ENCODE results near the gene PCYT2.
A peak's percentile ranks its signal among the peaks of the same experiment; 100 is the strongest.

PCYT2 gene

GRCh38 chr17:81867170-81867990, 43.8 kb downstream of the PCYT2 start:
- ATAC-seq = peak; percentile 22
- TF ChIP-seq CSRNP3 (CRISPR knock-in tag; IDR thresholded peaks at IDR 0.05) (peak; percentile 39; the same call in 1 of the 2 replicates), TOX (CRISPR knock-in tag; IDR thresholded peaks at IDR 0.05; ENCODE audit: borderline replicate concordance) (peak; percentile 62), ZC3H10 (CRISPR knock-in tag; IDR thresholded peaks at IDR 0.05) (peak; percentile 66), ZNF565 (CRISPR knock-in tag; conservative IDR thresholded peaks at IDR 0.05; ENCODE audit: low read depth) (peak; percentile 75; the same call in 1 of the 2 replicates), ESRRG (CRISPR knock-in tag; IDR thresholded peaks at IDR 0.05) (peak; percentile 91), BACH2 (CRISPR knock-in tag; IDR thresholded peaks at IDR 0.05; ENCODE audit: borderline replicate concordance) (no peak), SNAI2 (CRISPR knock-in tag; IDR thresholded peaks at IDR 0.05) (peak; percentile 18; the same call in 1 of the 2 replicates), RARB (CRISPR knock-in tag; IDR thresholded peaks at IDR 0.05) (no peak; the same call in none of the 2 replicates), PPARA (CRISPR knock-in tag; IDR thresholded peaks at IDR 0.05; ENCODE audit: borderline replicate concordance) (0 out of 2 replicates have a peak, but pooled peaks have one; percentile 24), ARNTL (CRISPR knock-in tag; IDR thresholded peaks at IDR 0.05; ENCODE audit: borderline replicate concordance, low read depth) (peak; percentile 56; the same call in 1 of the 2 replicates), POU6F1 (CRISPR knock-in tag; IDR thresholded peaks at IDR 0.05; ENCODE audit: borderline replicate concordance, low read depth) (peak; percentile 65), ISL1 (CRISPR knock-in tag; IDR thresholded peaks at IDR 0.05) (no peak), GLIS3 (CRISPR knock-in tag; IDR thresholded peaks at IDR 0.05) (peak; percentile 30), CREB5 (CRISPR knock-in tag; IDR thresholded peaks at IDR 0.05; ENCODE audit: low read depth) (no peak; the same call in 1 of the 2 replicates), PATZ1 (CRISPR knock-in tag; IDR thresholded peaks at IDR 0.05; ENCODE audit: borderline replicate concordance) (no peak)

GRCh38 chr17:81866440-81867169, 44.6 kb downstream of the PCYT2 start:
- ATAC-seq = peak; percentile 2
- TF ChIP-seq TCF4 (CRISPR knock-in tag; IDR thresholded peaks at IDR 0.05; ENCODE audit: borderline replicate concordance) (no peak), CSDC2 (CRISPR knock-in tag; IDR thresholded peaks at IDR 0.05) (no peak; the same call in none of the 2 replicates), RARB (CRISPR knock-in tag; IDR thresholded peaks at IDR 0.05) (0 out of 2 replicates have a peak, but pooled peaks have one; percentile 10), GLIS3 (CRISPR knock-in tag; IDR thresholded peaks at IDR 0.05) (peak; percentile 33; the same call in 1 of the 2 replicates), PPARA (CRISPR knock-in tag; IDR thresholded peaks at IDR 0.05; ENCODE audit: borderline replicate concordance) (no peak), BACH2 (CRISPR knock-in tag; IDR thresholded peaks at IDR 0.05; ENCODE audit: borderline replicate concordance) (no peak), ZNF8 (CRISPR knock-in tag; IDR thresholded peaks at IDR 0.05) (no peak), ZFP30 (CRISPR knock-in tag; IDR thresholded peaks at IDR 0.05) (0 out of 2 replicates have a peak, but pooled peaks have one; percentile 35), CSRNP3 (CRISPR knock-in tag; IDR thresholded peaks at IDR 0.05) (peak; percentile 4; the same call in 1 of the 2 replicates), TSHZ2 (CRISPR knock-in tag; IDR thresholded peaks at IDR 0.05) (no peak)

Data from SK-N-SH treated with all-trans-retinoic acid at 6 μM for 48 hours (cell line).